ENCODE data around the gene RETSAT.
"Not testable (repeated sequence)": the region's sequence is repeated elsewhere in the genome, so short reads cannot be mapped to it uniquely, and the experiment has no call there.

Gene RETSAT

GRCh38 chr2:85354286-85355072 lies at the start of gene RETSAT, which contains the start of gene ELMOD3:
TSS of gene RETSAT (minus strand) at chr2:85354528. CDS start at chr2:85354507, 21 bp downstream.
TSS of gene ELMOD3 (plus strand) at chr2:85354769. CDS start at chr2:85357199, 2,430 bp downstream.
- DNase-seq = peak; percentile 95 to 97

GRCh38 chr2:85401844-85402243 lies 47.5 kb upstream of the RETSAT start:
- DNase-seq = no peak

GRCh38 chr2:85401464-85401805 lies 47.1 kb upstream of the RETSAT start:
- DNase-seq = no peak

GRCh38 chr2:85400541-85401463 lies 46.5 kb upstream of the RETSAT start:
- no peak for DNase-seq

GRCh38 chr2:85400023-85400422 lies 45.7 kb upstream of the RETSAT start:
- DNase-seq = no peak

- no peak for DNase-seq
These were observed 44.8 kb upstream of the RETSAT start for GRCh38 chr2:85399183-85399455.

- no peak for DNase-seq
These were observed 44.3 kb upstream of the RETSAT start for GRCh38 chr2:85398426-85399182.

- DNase-seq = no peak
These were observed 43.6 kb upstream of the RETSAT start for GRCh38 chr2:85397925-85398331.

- no peak for DNase-seq
These were observed 42.5 kb upstream of the RETSAT start for GRCh38 chr2:85396531-85397470.

- no peak for DNase-seq
These were observed 41.7 kb upstream of the RETSAT start for GRCh38 chr2:85395912-85396475.

- no peak for DNase-seq
These were observed 40.6 kb upstream of the RETSAT start for GRCh38 chr2:85394976-85395375.

GRCh38 chr2:85394261-85394681 lies 39.9 kb upstream of the RETSAT start:
- DNase-seq = no peak

GRCh38 chr2:85393836-85394235 lies 39.5 kb upstream of the RETSAT start:
- no peak for DNase-seq

GRCh38 chr2:85390941-85391669 lies 36.8 kb upstream of the RETSAT start:
- peak; percentile 69 to 79 for DNase-seq

GRCh38 chr2:85388878-85389538 lies 34.7 kb upstream of the RETSAT start:
- no peak for DNase-seq

- no peak for DNase-seq
These were observed 33.4 kb upstream of the RETSAT start for GRCh38 chr2:85387754-85388153.

- DNase-seq = no peak
These were observed 31.4 kb upstream of the RETSAT start for GRCh38 chr2:85385746-85386145.

GRCh38 chr2:85383850-85384249 lies 29.5 kb upstream of the RETSAT start:
- DNase-seq = no peak

GRCh38 chr2:85383151-85383550 lies 28.8 kb upstream of the RETSAT start:
- not testable (repeated sequence) for DNase-seq

- DNase-seq = no peak
These were observed 25.7 kb upstream of the RETSAT start for GRCh38 chr2:85380048-85380447.
